ENCODE measurements around the gene KCTD16. TPM values are rescaled to one million over a fixed set of nuclear protein-coding genes. Genes with fewer than 3 reads are reported as not detected.
A peak's percentile ranks its signal among the peaks of the same experiment; 100 is the strongest.

KCTD16 gene
- total RNA-seq, 1 experiment from 2014 or later: 0.64 TPM

- Histone ChIP-seq H3K27ac (ENCODE audit: low read depth, low read length) (no peak overlapping the region), H2AFZ (ENCODE audit: low read depth, low read length, poor library complexity, severe bottlenecking) (no peak overlapping the region), H3K9me2 (ENCODE audit: insufficient read depth) (no peaks in the 10 kb centered on the region), H4K20me1 (ENCODE audit: insufficient read depth) (no peaks in the 10 kb centered on the region), H3K36me3 (ENCODE audit: control insufficient read depth in 1 of 2, insufficient read depth in 2 of 2, low read length in 2 of 2) (no peaks in the 10 kb centered on the region), H3K79me2 (ENCODE audit: insufficient read depth, low read length) (no peaks in the 10 kb centered on the region), H3K4me2 (ENCODE audit: low read length) (peak overlapping the region; percentile 51), H3K4me3 (replicated peaks in 1 of 2; ENCODE audit: low read depth in 1 of 2, low read length in 2 of 2) (no peak overlapping the region), H3K9me3 (ENCODE audit: control insufficient read depth in 1 of 2, insufficient read depth in 1 of 2, low read depth in 1 of 2, low read length in 2 of 2) (no peaks in the 10 kb centered on the region), H3K4me1 (ENCODE audit: control insufficient read depth in 1 of 2, insufficient read depth in 2 of 2, low read length in 2 of 2) (no peaks in the 10 kb centered on the region), H3K27me3 (ENCODE audit: insufficient read depth, low read length) (peaks cover 46% of the 10 kb centered on the region), H3K9ac (ENCODE audit: low read length) (no peak overlapping the region)
- ATAC-seq: peak; percentile 90
- ChIA-PET CTCF (interaction anchor here (0.8 kb wide), 2 partner anchors 12 to 14 kb away, joined by 3 read pairs; no protein-coding TSS in a partner anchor), POLR2A (no interaction called here), RAD21 (ENCODE audit: low non-redundant PET in 1 of 2, low total read pairs in 2 of 2, uncharacterized antibody in 2 of 2, unreplicated experiment in 2 of 2) (no interaction called here)
- intact Hi-C loops (cut with micrococcal nuclease): no loop called here
- DNase-seq (ENCODE audit: low read depth, low spot score): peak; percentile 65
- no TSS peak for BruUV-seq (replicated peaks)
- TF ChIP-seq ATF3 (IDR thresholded peaks at IDR 0.05): no peak
- no peak for TF ChIP-seq POLR2A (IDR thresholded peaks at IDR 0.05; ENCODE audit: borderline replicate concordance, extremely low read depth, insufficient read depth, insufficient read length)
- TF ChIP-seq SRF (IDR thresholded peaks at IDR 0.05; ENCODE audit: low read depth): no peak
- TF ChIP-seq CTCF (IDR thresholded peaks at IDR 0.05 in 2 of 3, conservative IDR thresholded peaks at IDR 0.05 in 1 of 3; ENCODE audit: borderline replicate concordance in 1 of 3, insufficient read depth in 1 of 3, low read depth in 2 of 3, low read length in 2 of 3): peak; percentile 31 to 58 (median 37); a peak in 5 of 6 replicates
- TF ChIP-seq ELF1 (IDR thresholded peaks at IDR 0.05; ENCODE audit: borderline replicate concordance, low read depth): no peak
- no peak for TF ChIP-seq EGR1 (IDR thresholded peaks at IDR 0.05; ENCODE audit: low read depth)
- TF ChIP-seq ZFX (IDR thresholded peaks at IDR 0.05): no peak
- no peak for TF ChIP-seq EZH2phosphoT487 (IDR thresholded peaks at IDR 0.05; ENCODE audit: borderline replicate concordance)
- TF ChIP-seq CEBPB (IDR thresholded peaks at IDR 0.05; ENCODE audit: low read depth): 0 out of 2 replicates have a peak, but pooled peaks have one; percentile 24
- no peak for TF ChIP-seq YY1 (IDR thresholded peaks at IDR 0.05; ENCODE audit: extremely low read depth, insufficient replicate concordance, low read depth, low read length)
- TF ChIP-seq FOSL1 (IDR thresholded peaks at IDR 0.05; ENCODE audit: low read depth): no peak
- TF ChIP-seq SIN3A (IDR thresholded peaks at IDR 0.05; ENCODE audit: low read depth): no peak
- TF ChIP-seq MAX (IDR thresholded peaks at IDR 0.05): no peak
- TF ChIP-seq CBX3 (IDR thresholded peaks at IDR 0.05; ENCODE audit: low read depth): 0 out of 2 replicates have a peak, but pooled peaks have one; percentile 40
- no peak for TF ChIP-seq REST (IDR thresholded peaks at IDR 0.05; ENCODE audit: low read depth)
- TF ChIP-seq ZBTB33 (IDR thresholded peaks at IDR 0.05; ENCODE audit: extremely low read depth, insufficient replicate concordance, low read length): no peak
- peak; percentile 51 for TF ChIP-seq TCF7L2 (IDR thresholded peaks at IDR 0.05; ENCODE audit: borderline replicate concordance, extremely low read depth, insufficient read depth, insufficient read length)
- no peak for TF ChIP-seq JUND (IDR thresholded peaks at IDR 0.05)
- TF ChIP-seq EZH2 (IDR thresholded peaks at IDR 0.05): no peak
- no peak for TF ChIP-seq POLR2AphosphoS5 (IDR thresholded peaks at IDR 0.05; ENCODE audit: low read depth, low read length)
- TF ChIP-seq RAD21 (IDR thresholded peaks at IDR 0.05; ENCODE audit: low read depth): peak; percentile 59
- no peak for TF ChIP-seq SP1 (IDR thresholded peaks at IDR 0.05; ENCODE audit: low read depth)
Measured at GRCh38 chr5:144191998-144192397, 21.3 kb downstream of the KCTD16 start.

Data from HCT116 (cell line).